ENCODE data around the gene MEIS1.

Gene MEIS1

GRCh38 chr2:66572391-66572790 is 137.5 kb downstream of the MEIS1 start:
- DNase-seq = no peak

- DNase-seq = no peak
These were observed 138.5 kb downstream of the MEIS1 start for GRCh38 chr2:66573416-66573815.

- no peak for DNase-seq
These were observed 138.9 kb downstream of the MEIS1 start for GRCh38 chr2:66573821-66574233.

GRCh38 chr2:66574701-66575624 is 140.0 kb downstream of the MEIS1 start:
- DNase-seq = no peak

GRCh38 chr2:66575625-66576310 is 140.8 kb downstream of the MEIS1 start:
- no peak for DNase-seq

- no peak for DNase-seq
These were observed 141.3 kb downstream of the MEIS1 start for GRCh38 chr2:66576311-66576560.

GRCh38 chr2:66576561-66577320 is 141.8 kb downstream of the MEIS1 start:
- DNase-seq = no peak

- DNase-seq = no peak
These were observed 142.6 kb downstream of the MEIS1 start for GRCh38 chr2:66577321-66578053.

GRCh38 chr2:66578054-66578686 is 143.2 kb downstream of the MEIS1 start:
- DNase-seq = no peak

- DNase-seq = no peak
These were observed 143.8 kb downstream of the MEIS1 start for GRCh38 chr2:66578687-66579106.

- no peak for DNase-seq
These were observed 144.5 kb downstream of the MEIS1 start for GRCh38 chr2:66579186-66580126.

- no peak for DNase-seq
These were observed 145.5 kb downstream of the MEIS1 start for GRCh38 chr2:66580166-66581049.

GRCh38 chr2:66581339-66582103 is 146.6 kb downstream of the MEIS1 start:
- DNase-seq = no peak

- DNase-seq = no peak
These were observed 147.4 kb downstream of the MEIS1 start for GRCh38 chr2:66582104-66582986.

GRCh38 chr2:66582987-66583880 is 148.3 kb downstream of the MEIS1 start:
- DNase-seq = no peak

GRCh38 chr2:66583881-66584280 is 149.0 kb downstream of the MEIS1 start:
- no peak for DNase-seq

- DNase-seq = no peak
These were observed 150.7 kb downstream of the MEIS1 start for GRCh38 chr2:66585587-66585986.

Data from activated naive CD4-positive, alpha-beta T cell (primary cell).